ENCODE data around the gene NUP54.

GRCh38 chr4:76120199-76120598 is 28.0 kb downstream of the NUP54 start:
- TF ChIP-seq POLR2AphosphoS5 (IDR thresholded peaks at IDR 0.05; ENCODE audit: borderline replicate concordance, low read depth, low read length) (no peak), EZH2 (IDR thresholded peaks at IDR 0.05) (no peak), FOXP2 (optimal IDR thresholded peaks at IDR 0.05; ENCODE audit: control extremely low read depth, extremely low read length, insufficient read depth) (no peak)

Measured in SK-N-MC (cell line).